Kidney glomerular epithelial cell (primary cell): ENCODE results near the gene VPS37D.
"Not testable (repeated sequence)": the region's sequence is repeated elsewhere in the genome, so short reads cannot be mapped to it uniquely, and the experiment has no call there.

Source experiments
- DNase-seq: peaks from one replicate; lab custom pipeline; 2025; lab: John Stamatoyannopoulos, UW

Gene VPS37D

DNA sequence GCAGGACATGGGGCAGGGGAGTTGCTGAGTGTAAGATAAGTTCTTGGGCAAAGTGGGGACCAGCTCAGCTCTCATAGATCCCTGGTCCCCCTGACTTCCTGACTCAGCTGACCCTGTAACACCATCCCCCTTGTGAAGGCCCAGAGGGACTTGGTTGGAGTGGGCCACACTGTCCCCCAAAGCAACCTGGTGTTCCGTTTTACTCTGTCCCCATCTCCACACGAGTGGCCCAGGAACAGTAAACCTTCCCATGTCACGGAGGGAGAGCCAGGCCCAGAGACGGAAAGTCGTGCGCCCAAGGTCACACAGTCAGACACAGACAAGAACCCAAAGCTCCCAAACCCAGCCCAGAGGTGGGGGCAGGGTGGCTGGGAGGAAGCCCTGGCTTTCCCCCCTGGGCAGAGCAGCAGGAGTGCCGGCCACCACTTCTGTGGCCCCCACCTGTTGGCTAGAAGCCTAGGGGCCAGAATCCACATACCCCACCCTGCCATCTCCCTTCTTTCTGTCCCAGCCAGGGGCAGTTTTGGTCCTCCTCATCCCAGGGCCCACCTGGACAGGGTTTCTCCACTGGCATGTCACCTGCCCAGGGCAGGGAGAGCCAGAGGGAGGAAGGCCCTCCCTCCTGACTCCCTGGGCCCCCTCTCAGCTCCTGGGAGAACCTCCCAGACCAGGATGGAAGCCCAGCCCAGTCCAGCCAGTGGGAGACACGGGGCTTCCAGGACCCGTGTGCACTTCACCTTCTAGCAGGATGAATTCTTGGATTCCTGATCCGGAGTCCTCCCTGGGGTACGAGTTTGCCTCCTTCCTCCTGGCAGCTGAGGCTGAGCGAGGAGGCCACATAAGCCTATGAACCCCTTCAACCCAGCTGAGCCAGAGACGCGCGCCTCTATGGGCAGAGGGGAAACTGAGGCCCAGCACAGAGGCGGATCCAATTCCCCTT, 20.6 kb upstream of the VPS37D start:
- no peak for DNase-seq

DNA sequence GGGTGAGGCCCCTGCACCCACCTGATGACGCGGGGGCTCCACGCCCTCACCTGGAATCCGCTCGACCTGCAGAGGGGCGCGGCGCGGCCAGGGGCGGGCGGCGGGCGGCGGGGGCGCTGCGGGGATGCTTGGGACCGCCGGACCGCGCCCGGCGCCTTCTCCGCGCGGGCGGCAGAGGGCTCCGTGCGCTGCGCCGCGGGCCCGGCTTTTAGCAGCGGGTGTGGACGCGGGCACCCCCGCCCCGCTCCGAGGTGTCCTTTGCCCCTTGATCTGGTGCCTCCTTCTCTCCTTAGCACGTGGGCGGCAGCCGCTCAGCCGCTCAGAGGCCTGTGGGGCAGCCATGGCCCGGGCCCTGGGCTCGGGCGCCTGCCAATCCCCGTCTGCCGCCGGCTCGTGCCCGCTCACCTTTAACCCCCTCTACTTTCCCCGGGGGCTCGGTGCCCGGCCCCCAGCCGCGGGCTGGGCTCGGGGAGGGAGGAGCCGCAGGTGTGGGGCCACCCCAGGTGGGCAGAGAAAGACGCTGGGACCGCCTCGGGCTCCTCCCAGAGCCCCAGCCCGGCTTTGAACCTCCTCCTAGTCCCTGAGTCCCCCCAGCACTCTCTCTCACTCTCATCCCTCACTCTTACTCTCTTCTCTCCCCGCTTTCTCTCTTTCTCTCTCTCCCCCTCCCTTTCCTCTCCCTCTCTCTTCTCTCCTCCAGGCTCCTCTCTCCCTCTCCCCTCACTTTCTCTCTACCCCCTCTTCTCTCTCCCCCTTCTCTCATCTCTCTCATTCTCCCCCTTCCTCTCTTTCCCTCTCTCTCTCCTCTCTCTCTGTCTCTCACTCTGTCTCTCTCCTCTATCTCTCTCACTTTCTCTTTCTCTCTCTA, 19.7 kb upstream of the VPS37D start:
- DNase-seq: no peak

- DNase-seq: no peak
Measured at GRCh38 chr7:73648593-73649332, 18.9 kb upstream of the VPS37D start.

GRCh38 chr7:73649576-73649975, 18.1 kb upstream of the VPS37D start:
- no peak for DNase-seq

GRCh38 chr7:73650524-73650923, 17.1 kb upstream of the VPS37D start:
- no peak for DNase-seq

- no peak for DNase-seq
Measured at GRCh38 chr7:73652541-73652949, 15.1 kb upstream of the VPS37D start.

GRCh38 chr7:73655309-73655708, 12.3 kb upstream of the VPS37D start:
- not testable (repeated sequence) for DNase-seq

- DNase-seq: no peak
Measured at GRCh38 chr7:73659983-73660382, 7.6 kb upstream of the VPS37D start.

GRCh38 chr7:73660594-73660993, 7.0 kb upstream of the VPS37D start:
- not testable (repeated sequence) for DNase-seq

GRCh38 chr7:73663033-73663432, 4.6 kb upstream of the VPS37D start:
- DNase-seq: no peak

DNA sequence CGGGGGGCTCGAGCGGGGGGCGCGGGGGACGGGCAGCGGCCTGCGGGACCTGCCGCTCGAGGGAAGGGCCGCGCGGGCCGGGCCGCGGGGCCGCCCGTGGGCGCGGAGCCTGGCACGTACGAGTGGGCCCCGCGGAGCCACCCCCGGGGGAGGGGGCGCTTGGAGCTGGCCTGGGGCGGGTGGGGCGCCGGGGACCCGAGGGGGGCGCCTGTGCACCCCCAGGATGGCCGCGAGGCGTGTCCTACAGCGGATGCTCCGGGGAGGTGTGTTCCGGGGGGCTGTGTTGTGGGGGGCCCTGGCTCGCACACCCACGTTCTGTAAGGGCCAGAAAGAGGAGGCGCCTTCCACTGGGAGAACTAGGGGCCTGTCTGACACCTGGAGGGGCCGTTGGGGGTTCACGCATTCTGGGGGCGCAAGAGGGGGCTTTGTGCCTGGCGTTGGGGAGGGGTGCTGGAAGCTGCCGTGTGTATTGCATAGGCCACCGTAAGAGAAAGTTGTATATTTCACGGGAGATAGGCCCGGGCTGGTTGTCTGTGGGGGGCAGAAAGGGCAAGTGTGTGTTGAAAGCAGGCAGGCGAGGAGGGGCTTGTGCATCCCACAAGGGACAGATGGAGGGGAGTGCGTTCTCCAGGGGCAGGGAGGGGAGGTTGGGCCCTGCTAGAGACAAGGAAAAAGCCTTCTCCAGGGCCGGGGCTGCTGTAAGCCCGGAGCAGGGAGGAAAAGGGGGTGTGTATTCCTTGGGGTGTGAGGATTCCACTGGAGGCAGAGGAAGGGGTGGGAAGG, 663 bp downstream of the VPS37D start:
- no peak for DNase-seq

DNA sequence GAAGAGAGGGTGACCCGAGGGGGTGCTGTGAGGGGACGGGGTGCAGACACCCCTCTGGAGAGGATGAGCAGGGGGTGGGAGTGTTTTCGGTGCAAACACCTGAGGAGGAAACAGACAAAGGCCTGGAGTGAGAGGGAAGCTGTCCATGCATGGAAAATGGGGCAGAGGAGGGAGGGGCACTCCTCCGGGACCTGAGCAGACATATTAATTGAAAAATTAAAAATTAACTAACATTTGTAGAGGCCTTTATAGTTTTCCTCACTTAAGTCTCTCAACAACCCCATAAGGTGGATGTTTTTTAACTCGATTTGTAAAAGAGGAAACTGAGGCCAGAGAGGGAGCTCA, 1.2 kb downstream of the VPS37D start:
- peak; percentile 27 for DNase-seq

GRCh38 chr7:73669288-73669701, 1.7 kb downstream of the VPS37D start:
- DNase-seq: no peak

DNA sequence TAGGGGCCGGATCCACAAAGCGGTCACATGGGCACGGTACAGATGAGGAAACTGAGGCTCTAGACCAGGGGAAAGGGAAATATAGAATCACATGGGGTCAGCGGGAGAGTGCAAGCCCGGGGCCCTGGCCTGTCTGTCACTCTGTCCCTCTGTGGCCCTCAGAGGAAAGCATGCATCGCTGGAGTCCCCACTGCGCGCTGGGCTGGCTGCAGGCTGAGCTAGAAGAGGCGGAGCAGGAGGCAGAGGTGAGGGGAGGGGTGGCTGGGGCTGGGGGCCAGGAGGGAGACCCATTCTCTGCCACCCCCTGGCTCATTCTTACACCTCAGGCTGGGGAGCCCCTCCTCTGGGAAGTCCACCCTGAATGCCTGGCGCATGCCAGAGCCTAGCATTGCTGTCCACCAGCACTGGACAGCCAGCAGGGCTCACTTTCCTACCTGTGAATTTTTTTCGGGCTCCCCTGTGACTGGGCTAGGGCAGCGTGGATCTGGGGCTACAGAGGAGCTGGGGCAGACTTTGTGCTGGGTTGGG, 2.3 kb downstream of the VPS37D start:
- no peak for DNase-seq

GRCh38 chr7:73671322-73671661, 3.7 kb downstream of the VPS37D start:
- DNase-seq: no peak

- DNase-seq: no peak
Measured at GRCh38 chr7:73671857-73672445, 4.3 kb downstream of the VPS37D start.

GRCh38 chr7:73674468-73675124, 7.0 kb downstream of the VPS37D start:
- no peak for DNase-seq

GRCh38 chr7:73676062-73676461, 8.4 kb downstream of the VPS37D start:
- not testable (repeated sequence) for DNase-seq

DNA sequence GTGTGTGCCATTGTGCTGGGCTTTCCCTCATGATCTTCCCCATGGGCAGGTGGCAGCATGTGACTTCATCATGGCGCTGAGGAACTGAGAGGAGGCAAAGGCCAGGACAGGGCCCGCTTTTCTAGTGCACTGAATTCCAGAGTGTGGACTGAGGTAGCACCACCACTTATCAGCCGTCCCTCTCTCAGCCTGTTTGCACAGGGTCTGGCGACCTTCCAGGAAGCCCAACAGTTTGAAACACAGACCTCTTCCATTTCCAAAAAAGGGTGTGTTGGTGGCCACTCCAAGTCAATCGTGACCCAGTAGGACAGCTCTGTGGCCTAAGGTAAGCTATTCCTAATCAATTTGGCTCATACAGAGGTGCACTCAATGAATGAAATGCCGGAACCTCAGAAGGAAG, 11.2 kb downstream of the VPS37D start:
- no peak for DNase-seq

DNA sequence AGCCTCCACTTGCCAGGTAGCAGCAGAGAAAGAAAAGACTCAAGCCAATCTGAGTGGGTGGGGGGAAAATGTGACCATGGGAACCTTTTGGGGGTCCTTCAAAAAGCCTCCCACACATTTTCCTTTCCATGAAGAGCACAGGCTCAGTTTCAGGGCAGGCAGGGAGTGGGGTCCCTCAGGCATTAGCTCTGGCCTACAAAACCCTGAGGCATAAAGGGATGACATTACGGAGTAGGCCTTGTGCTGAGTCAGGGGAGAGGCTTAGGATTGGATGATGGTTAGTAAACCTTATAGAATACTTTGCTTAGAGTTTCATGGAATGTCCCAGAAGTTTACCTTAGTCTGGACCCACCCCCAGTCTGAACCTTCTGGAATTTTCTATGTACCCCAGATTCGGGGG, 12.1 kb downstream of the VPS37D start:
- no peak for DNase-seq
